GM18873 (cell line): ENCODE results near the gene ELFN1.

ENCODE experiments used
- ATAC-seq: cut with Tn5 transposase; IDR thresholded peaks from one replicate; pipeline ENCODE4 v1.9.1; 2021; ENCODE audit warnings: mild to moderate bottlenecking, moderate library complexity, moderate number of reproducible peaks; ENCODE audit not compliant: unreplicated experiment, low FRiP score

ELFN1 gene

GRCh38 chr7:1721047-1721690, 51.1 kb downstream of the ELFN1 start:
- ATAC-seq: no peak

- no peak for ATAC-seq
These were observed 53.2 kb downstream of the ELFN1 start for GRCh38 chr7:1723254-1723653.

- no peak for ATAC-seq
These were observed 54.2 kb downstream of the ELFN1 start for GRCh38 chr7:1724118-1724910.

- ATAC-seq: no peak
These were observed 55.2 kb downstream of the ELFN1 start for GRCh38 chr7:1725199-1725690.

- ATAC-seq: no peak
These were observed 55.9 kb downstream of the ELFN1 start for GRCh38 chr7:1725766-1726630.

- ATAC-seq: no peak
These were observed 57.0 kb downstream of the ELFN1 start for GRCh38 chr7:1727079-1727478.

GRCh38 chr7:1727812-1728570, 57.9 kb downstream of the ELFN1 start:
- ATAC-seq: no peak

GRCh38 chr7:1729183-1729582, 59.1 kb downstream of the ELFN1 start:
- ATAC-seq: no peak

- ATAC-seq: no peak
These were observed 59.7 kb downstream of the ELFN1 start for GRCh38 chr7:1729773-1730172.

- no peak for ATAC-seq
These were observed 62.0 kb downstream of the ELFN1 start for GRCh38 chr7:1732072-1732471.

- ATAC-seq: no peak
These were observed 62.6 kb downstream of the ELFN1 start for GRCh38 chr7:1732645-1733044.

GRCh38 chr7:1733206-1733907, 63.3 kb downstream of the ELFN1 start:
- no peak for ATAC-seq

GRCh38 chr7:1733908-1734730, 64.0 kb downstream of the ELFN1 start:
- ATAC-seq: no peak

- ATAC-seq: no peak
These were observed 65.2 kb downstream of the ELFN1 start for GRCh38 chr7:1735262-1735661.

GRCh38 chr7:1735806-1736483, 65.9 kb downstream of the ELFN1 start:
- ATAC-seq: no peak

GRCh38 chr7:1736484-1736817, 66.4 kb downstream of the ELFN1 start:
- ATAC-seq: no peak

GRCh38 chr7:1736830-1737229, 66.8 kb downstream of the ELFN1 start:
- ATAC-seq: no peak

- no peak for ATAC-seq
These were observed 67.4 kb downstream of the ELFN1 start for GRCh38 chr7:1737523-1737922.
